Endothelial cell of umbilical vein (primary cell): ENCODE results near the gene CYREN. TPM values are rescaled to one million over a fixed set of nuclear protein-coding genes. Genes with fewer than 3 reads are reported as not detected.

Experiments
- BruUV-seq: library from RNA; stranded (reverse); fragments of 400-500 nt; replicated peaks from 2 replicates; lab custom pipeline; 2021; lab: Mats Ljungman, UMichigan
- CTCF ChIA-PET: fragments of 300-600, 350-600 bp; sonication (Branson Sonifier 250); formaldehyde crosslinking; loops from one replicate; lab custom pipeline; 2021; ENCODE audit warnings: antibody characterized with exemption, inconsistent platforms; lab: Charles Lee
- POLR2A ChIA-PET: fragments of 300-600, 350-600 bp; sonication (Branson Sonifier 250); formaldehyde crosslinking; loops from one replicate; lab custom pipeline; 2021; ENCODE audit warnings: antibody characterized with exemption, inconsistent platforms; lab: Charles Lee
- DNase-seq: peaks from one replicate; pipeline ENCODE4 v3.0.0-alpha.2; 2011; ENCODE audit warnings: low read depth, low spot score
- FAIRE-seq: peaks from 2 replicates; lab custom pipeline; 2011; peaks lifted over from hg19 to GRCh38; lab: Jason Lieb, UNC
- H2AFZ ChIP-seq: 2 replicates; pipeline ENCODE4 v1.6.0; 2012; ENCODE audit warnings: low read depth, low read length, control low read depth, inconsistent platforms
- H3K27ac ChIP-seq: 2 replicates; pipeline ENCODE4 v1.5.1; 2011; ENCODE audit warnings: low read depth, mild to moderate bottlenecking, control low read depth, low read length, moderate library complexity; ENCODE audit not compliant: insufficient read depth
- H3K27me3 ChIP-seq, 2 experiments: 2 replicates each; pipeline versions ENCODE4 v1.6.0 to v1.6.1; 2011; ENCODE audit warnings: low read length in 2 of 2, mixed read lengths in 1 of 2; ENCODE audit not compliant: control insufficient read depth in 2 of 2, insufficient read depth in 2 of 2
- H3K36me3 ChIP-seq, 2 experiments: 2 replicates in 1 of 2; 3 replicates in 1 of 2; pipeline ENCODE4 v1.5.1; 2011; ENCODE audit warnings: low read length in 2 of 2, mild to moderate bottlenecking in 1 of 2, moderate library complexity in 1 of 2; ENCODE audit not compliant: control insufficient read depth in 2 of 2, insufficient read depth in 2 of 2; ENCODE audit errors: extremely low read depth in 1 of 2
- H3K4me1 ChIP-seq: 3 replicates; pipeline ENCODE4 v1.5.1; 2011; ENCODE audit warnings: mild to moderate bottlenecking, low read length; ENCODE audit not compliant: control insufficient read depth, insufficient read depth; ENCODE audit errors: extremely low read depth
- H3K4me2 ChIP-seq: 2 replicates; pipeline ENCODE4 v1.6.1; 2011; ENCODE audit warnings: low read length, control low read depth, mixed read lengths; ENCODE audit not compliant: insufficient read depth
- H3K4me3 ChIP-seq, 3 experiments: fragments of 200-600 bp in 1 of 3; sonication (generic), shearing (Covaris generic) in 1 of 3; replicated peaks in 1 of 3; 2 replicates each; pipeline ENCODE4 v1.5.1; 2011 to 2016; ENCODE audit warnings: control low read depth in 3 of 3, low read length in 3 of 3, mild to moderate bottlenecking in 2 of 3, inconsistent platforms in 1 of 3, low read depth in 1 of 3, moderate library complexity in 1 of 3; ENCODE audit not compliant: insufficient read depth in 1 of 3
- H3K79me2 ChIP-seq: 2 replicates; pipeline ENCODE4 v1.6.0; 2012; ENCODE audit warnings: low read length, inconsistent platforms; ENCODE audit not compliant: control insufficient read depth, insufficient read depth
- H3K9ac ChIP-seq: replicated peaks from 2 replicates; pipeline ENCODE3; 2011; ENCODE audit warnings: low read length, control low read depth; ENCODE audit not compliant: insufficient read depth; ENCODE audit errors: extremely low read depth
- H3K9me1 ChIP-seq: replicated peaks from 3 replicates; pipeline ENCODE4 v1.6.0; 2011; ENCODE audit warnings: mild to moderate bottlenecking, low read length; ENCODE audit not compliant: control insufficient read depth, insufficient read depth; ENCODE audit errors: extremely low read depth
- H3K9me3 ChIP-seq: replicated peaks from 2 replicates; pipeline ENCODE4 v1.5.1; 2012; ENCODE audit warnings: low read length, inconsistent platforms; ENCODE audit not compliant: control insufficient read depth, insufficient read depth
- H4K20me1 ChIP-seq: replicated peaks from 2 replicates; pipeline ENCODE3; 2011; ENCODE audit warnings: mild to moderate bottlenecking, low read length; ENCODE audit not compliant: control insufficient read depth, insufficient read depth; ENCODE audit errors: extremely low read depth
- EZH2 ChIP-seq: IDR thresholded peaks from 2 replicates; pipeline ENCODE4 v1.6.1; 2012; ENCODE audit warnings: borderline replicate concordance, low read depth, mild to moderate bottlenecking, moderate library complexity, low read length, inconsistent platforms; ENCODE audit not compliant: severe bottlenecking
- FOS ChIP-seq: IDR thresholded peaks from 2 replicates; pipeline ENCODE4 v1.6.1; 2011; ENCODE audit warnings: mild to moderate bottlenecking, low read length, moderate library complexity, borderline replicate concordance; ENCODE audit not compliant: insufficient read depth
- GATA2 ChIP-seq: IDR thresholded peaks from 2 replicates; pipeline ENCODE4 v1.7.0; 2011; ENCODE audit warnings: low read depth, mild to moderate bottlenecking, moderate library complexity, mixed read lengths, low read length; ENCODE audit not compliant: insufficient read length, insufficient read depth
- JUN ChIP-seq: IDR thresholded peaks from 2 replicates; pipeline ENCODE4 v1.6.1; 2011; ENCODE audit warnings: borderline replicate concordance, low read depth; ENCODE audit not compliant: insufficient read length, insufficient read depth
- MYC ChIP-seq: IDR thresholded peaks from one replicate; pipeline ENCODE4 v1.6.1; 2011; ENCODE audit warnings: mild to moderate bottlenecking, low read depth, low read length
- POLR2A ChIP-seq: IDR thresholded peaks from 2 replicates; pipeline ENCODE4 v1.6.1; 2012; ENCODE audit warnings: low read depth, mild to moderate bottlenecking, control low read depth, low read length
- POLR2AphosphoS5 ChIP-seq: IDR thresholded peaks from 2 replicates; pipeline ENCODE4 v1.6.1; 2012; ENCODE audit warnings: low read depth, mild to moderate bottlenecking, control low read depth, low read length, moderate library complexity; ENCODE audit not compliant: insufficient read depth
- dilution Hi-C: fragments of 300-500 bp; cut with MboI; formaldehyde crosslinking; loops from one replicate; pipeline ENCODE4 v1.15.0; 2019; ENCODE audit warnings: low sequenced_read_pairs; ENCODE audit not compliant: extremely low pct_ligation_motif_present
- intact Hi-C: fragments of 100-400 bp; cut with micrococcal nuclease; formaldehyde crosslinking; loops from one replicate; pipeline ENCODE4 v1.10.0; 2022
- polyA plus RNA-seq, 4 experiments: library from polyadenylated mRNA; depleted of rRNA in 3 of 4; stranded (reverse) in 3 of 4; unstranded in 1 of 4; fragments of >200 nt; gene quantifications; 2 replicates each; pipeline versions ENCODE4 v1.2.1 to v1.2.3, GENCODE V29; 2011 to 2012; ENCODE audit warnings: missing spikeins in 1 of 4
- total RNA-seq: library from RNA; stranded (reverse); gene quantifications from 2 replicates; pipeline ENCODE4 v1.2.3, GENCODE V29; 2021
- TF ChIP-seq, protein P1 (sequence below), 2 donors: IDR thresholded peaks; 1 replicate in 1 of 2; 2 replicates in 1 of 2; pipeline ENCODE4 v1.5.1; 2011; ENCODE audit warnings: low read length in 2 of 2, mild to moderate bottlenecking in 2 of 2, moderate library complexity in 2 of 2, control low read depth in 1 of 2, inconsistent platforms in 1 of 2, low read depth in 1 of 2; ENCODE audit not compliant: insufficient read depth in 1 of 2; ENCODE audit errors: extremely low read depth in 1 of 2
- TF ChIP-seq, protein P2 (sequence below): IDR thresholded peaks from 2 replicates; pipeline ENCODE4 v1.6.1; 2011; ENCODE audit not compliant: insufficient read depth, insufficient read length

CYREN gene
- total and polyA plus RNA-seq, 2 donors (not counting 3 experiments of a cell fraction or from before 2014, with no cell fraction given), result 19.1 to 30.8 TPM

DNA sequence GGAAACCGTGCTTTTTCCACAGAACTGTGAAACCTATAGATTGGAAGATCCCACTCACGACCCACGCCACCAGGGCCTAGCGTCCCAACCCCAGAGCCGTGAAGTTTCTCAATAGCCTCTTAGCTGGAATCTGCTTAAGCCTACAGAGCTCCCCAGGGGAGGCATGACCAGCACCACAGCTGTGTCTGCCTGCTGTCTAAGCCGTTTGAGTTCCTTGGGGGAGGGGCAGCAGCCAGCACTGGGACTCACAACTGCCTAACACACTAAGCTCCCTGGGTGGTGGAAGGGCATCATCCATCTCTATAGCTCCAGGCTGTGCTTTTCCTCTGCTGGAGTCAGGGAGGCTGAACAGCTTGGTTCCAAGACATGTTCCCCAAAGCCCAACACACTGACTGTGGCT is 48.6 kb downstream of the CYREN start:
- TF ChIP-seq, protein P1, sequence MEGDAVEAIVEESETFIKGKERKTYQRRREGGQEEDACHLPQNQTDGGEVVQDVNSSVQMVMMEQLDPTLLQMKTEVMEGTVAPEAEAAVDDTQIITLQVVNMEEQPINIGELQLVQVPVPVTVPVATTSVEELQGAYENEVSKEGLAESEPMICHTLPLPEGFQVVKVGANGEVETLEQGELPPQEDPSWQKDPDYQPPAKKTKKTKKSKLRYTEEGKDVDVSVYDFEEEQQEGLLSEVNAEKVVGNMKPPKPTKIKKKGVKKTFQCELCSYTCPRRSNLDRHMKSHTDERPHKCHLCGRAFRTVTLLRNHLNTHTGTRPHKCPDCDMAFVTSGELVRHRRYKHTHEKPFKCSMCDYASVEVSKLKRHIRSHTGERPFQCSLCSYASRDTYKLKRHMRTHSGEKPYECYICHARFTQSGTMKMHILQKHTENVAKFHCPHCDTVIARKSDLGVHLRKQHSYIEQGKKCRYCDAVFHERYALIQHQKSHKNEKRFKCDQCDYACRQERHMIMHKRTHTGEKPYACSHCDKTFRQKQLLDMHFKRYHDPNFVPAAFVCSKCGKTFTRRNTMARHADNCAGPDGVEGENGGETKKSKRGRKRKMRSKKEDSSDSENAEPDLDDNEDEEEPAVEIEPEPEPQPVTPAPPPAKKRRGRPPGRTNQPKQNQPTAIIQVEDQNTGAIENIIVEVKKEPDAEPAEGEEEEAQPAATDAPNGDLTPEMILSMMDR (IDR thresholded peaks at IDR 0.05; ENCODE audit: extremely low read depth in 1 of 2, insufficient read depth in 1 of 2, low read depth in 1 of 2, low read length in 2 of 2), result no peak
- TF ChIP-seq, protein P2, sequence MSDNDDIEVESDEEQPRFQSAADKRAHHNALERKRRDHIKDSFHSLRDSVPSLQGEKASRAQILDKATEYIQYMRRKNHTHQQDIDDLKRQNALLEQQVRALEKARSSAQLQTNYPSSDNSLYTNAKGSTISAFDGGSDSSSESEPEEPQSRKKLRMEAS, result no peak
- TF ChIP-seq FOS (no peak), POLR2AphosphoS5 (no peak), JUN (no peak), GATA2 (no peak), MYC (no peak), POLR2A (no peak), EZH2 (no peak)
- ChIA-PET POLR2A (no interaction called here), CTCF (no interaction called here)
- Histone ChIP-seq H2AFZ (no peak overlapping the region), H4K20me1 (no peaks in the 10 kb centered on the region), H3K9me3 (no peaks in the 10 kb centered on the region), H3K36me3 (no peaks in the 10 kb centered on the region), H3K9me1 (no peaks in the 10 kb centered on the region), H3K79me2 (no peaks in the 10 kb centered on the region), H3K27me3 (peaks cover 0 to 1% of the 10 kb centered on the region in 2 experiments), H3K4me3 (no peak overlapping the region), H3K4me1 (no peaks in the 10 kb centered on the region), H3K9ac (no peak overlapping the region), H3K27ac (no peak overlapping the region), H3K4me2 (no peak overlapping the region)
- DNase-seq (no peak), FAIRE-seq (no peak)
- BruUV-seq, result no TSS peak
- dilution Hi-C loops, result no loop called here
- intact Hi-C loops, result no loop called here
